AG04450 (cell line): ENCODE data around the gene SLC25A38. TPM values are rescaled to one million over a fixed set of nuclear protein-coding genes. Genes with fewer than 3 reads are reported as not detected.
"Not testable (repeated sequence)": the region's sequence is repeated elsewhere in the genome, so short reads cannot be mapped to it uniquely, and the experiment has no call there.

Source experiments
- CTCF ChIA-PET: fragments of 300-600, 350-600 bp; formaldehyde crosslinking; extraction: SDS; loops from one replicate; lab custom pipeline; 2022; ENCODE audit warnings: antibody characterized with exemption, inconsistent platforms; lab: Charles Lee
- POLR2A ChIA-PET: fragments of 350-600 bp; formaldehyde crosslinking; extraction: SDS; loops from one replicate; lab custom pipeline; 2021; ENCODE audit warnings: antibody characterized with exemption, inconsistent platforms; lab: Yijun Ruan, JAX
- DNase-seq: peaks from one replicate; pipeline ENCODE4 v3.0.0-alpha.2; 2011; ENCODE audit warnings: low read depth, low spot score
- H3K27ac ChIP-seq: one replicate; pipeline ENCODE4 v1.5.1; 2012; ENCODE audit warnings: low read depth, low read length, control low read depth
- H3K27me3 ChIP-seq: one replicate; pipeline ENCODE4 v1.6.0; 2012; ENCODE audit warnings: low read length; ENCODE audit not compliant: control insufficient read depth, insufficient read depth
- H3K4me3 ChIP-seq: 2 replicates; pipeline ENCODE4 v1.5.1; 2011; ENCODE audit warnings: mild to moderate bottlenecking, low read depth, low read length, control low read depth
- H3K9me3 ChIP-seq: 2 replicates; pipeline ENCODE4 v1.5.1; 2012; ENCODE audit warnings: low read length; ENCODE audit not compliant: control insufficient read depth, insufficient read depth
- polyA plus RNA-seq: library from polyadenylated mRNA; depleted of rRNA; stranded (reverse); fragments of >200 nt; gene quantifications from 2 replicates; pipeline ENCODE4 v1.2.3, GENCODE V29; 2011
- TF ChIP-seq, protein P1 (sequence below): IDR thresholded peaks from 2 replicates; pipeline ENCODE4 v1.5.1; 2011; ENCODE audit warnings: low read depth, low read length, control low read depth, inconsistent platforms

The SLC25A38 gene
- polyA plus RNA-seq, 1 experiment: 33.1 TPM

DNA sequence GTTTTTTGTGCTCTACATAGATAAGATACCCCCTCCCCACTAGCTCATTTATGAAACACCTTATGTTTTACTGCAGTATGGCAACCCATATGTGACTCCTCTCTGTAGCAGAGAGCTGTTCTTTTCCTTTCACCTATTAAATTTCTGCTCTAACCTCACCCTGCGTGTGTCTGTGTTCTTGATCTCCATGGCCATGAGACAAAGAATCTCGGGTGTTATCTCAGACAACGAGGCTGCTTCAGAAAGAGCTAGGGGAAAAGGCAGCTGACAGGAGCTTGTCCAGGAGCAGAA is 35.6 kb upstream of the SLC25A38 start:
- CTCF ChIA-PET: no interaction called here
- Histone ChIP-seq H3K27me3 (no peaks in the 10 kb centered on the region), H3K27ac (no peak overlapping the region), H3K9me3 (no peaks in the 10 kb centered on the region), H3K4me3 (no peak overlapping the region)
- no peak for DNase-seq
- TF ChIP-seq, protein P1, sequence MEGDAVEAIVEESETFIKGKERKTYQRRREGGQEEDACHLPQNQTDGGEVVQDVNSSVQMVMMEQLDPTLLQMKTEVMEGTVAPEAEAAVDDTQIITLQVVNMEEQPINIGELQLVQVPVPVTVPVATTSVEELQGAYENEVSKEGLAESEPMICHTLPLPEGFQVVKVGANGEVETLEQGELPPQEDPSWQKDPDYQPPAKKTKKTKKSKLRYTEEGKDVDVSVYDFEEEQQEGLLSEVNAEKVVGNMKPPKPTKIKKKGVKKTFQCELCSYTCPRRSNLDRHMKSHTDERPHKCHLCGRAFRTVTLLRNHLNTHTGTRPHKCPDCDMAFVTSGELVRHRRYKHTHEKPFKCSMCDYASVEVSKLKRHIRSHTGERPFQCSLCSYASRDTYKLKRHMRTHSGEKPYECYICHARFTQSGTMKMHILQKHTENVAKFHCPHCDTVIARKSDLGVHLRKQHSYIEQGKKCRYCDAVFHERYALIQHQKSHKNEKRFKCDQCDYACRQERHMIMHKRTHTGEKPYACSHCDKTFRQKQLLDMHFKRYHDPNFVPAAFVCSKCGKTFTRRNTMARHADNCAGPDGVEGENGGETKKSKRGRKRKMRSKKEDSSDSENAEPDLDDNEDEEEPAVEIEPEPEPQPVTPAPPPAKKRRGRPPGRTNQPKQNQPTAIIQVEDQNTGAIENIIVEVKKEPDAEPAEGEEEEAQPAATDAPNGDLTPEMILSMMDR: no peak
- POLR2A ChIA-PET: no interaction called here

DNA sequence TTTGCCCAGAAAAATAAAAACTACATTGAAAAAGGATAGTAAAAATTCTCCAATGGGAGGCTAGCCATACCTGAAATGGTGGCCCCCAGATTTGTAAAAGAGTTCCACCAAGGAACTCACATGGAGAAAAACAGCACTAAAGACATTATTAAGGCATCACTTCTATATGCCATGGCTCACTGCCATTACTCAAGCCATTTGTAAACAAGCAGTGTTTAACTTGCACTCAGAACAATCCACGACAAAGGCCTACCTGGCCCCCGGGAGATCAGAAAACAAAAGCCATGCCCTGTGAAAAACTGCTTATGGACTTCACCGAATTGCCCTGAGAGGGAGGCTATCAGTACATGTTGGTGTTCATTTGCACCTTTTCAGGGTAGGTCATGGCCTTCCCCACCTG is 34.1 kb upstream of the SLC25A38 start:
- no peaks in the 10 kb centered on the region for H3K27me3 ChIP-seq
- ChIA-PET CTCF (no interaction called here), POLR2A (no interaction called here)
- no peak overlapping the region for H3K27ac ChIP-seq
- TF ChIP-seq, protein P1: no peak
- no peaks in the 10 kb centered on the region for H3K9me3 ChIP-seq
- no peak for DNase-seq
- no peak overlapping the region for H3K4me3 ChIP-seq

DNA sequence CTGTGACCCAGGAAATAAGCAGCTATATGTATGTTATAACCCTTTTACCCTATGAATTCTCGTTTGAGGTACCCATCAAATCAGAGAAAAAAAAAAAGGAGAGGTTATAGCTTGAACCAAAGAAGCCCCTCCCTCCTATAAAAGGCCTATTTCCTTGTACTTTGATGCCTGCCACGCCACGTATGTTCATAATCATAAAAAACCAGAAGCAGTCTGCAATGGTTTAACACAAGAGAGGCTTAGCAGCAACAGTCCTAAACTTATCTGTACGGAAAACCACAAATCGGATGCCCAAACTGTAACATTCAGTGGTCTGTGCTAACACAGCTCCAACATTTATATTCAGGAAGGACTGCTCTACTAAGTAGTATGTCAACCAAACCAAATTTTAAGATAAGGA is 32.5 kb upstream of the SLC25A38 start:
- H3K9me3 ChIP-seq: no peaks in the 10 kb centered on the region
- POLR2A ChIA-PET: no interaction called here
- no peak overlapping the region for H3K27ac ChIP-seq
- TF ChIP-seq, protein P1: no peak
- no peaks in the 10 kb centered on the region for H3K27me3 ChIP-seq
- CTCF ChIA-PET: no interaction called here
- DNase-seq: no peak
- H3K4me3 ChIP-seq: no peak overlapping the region

DNA sequence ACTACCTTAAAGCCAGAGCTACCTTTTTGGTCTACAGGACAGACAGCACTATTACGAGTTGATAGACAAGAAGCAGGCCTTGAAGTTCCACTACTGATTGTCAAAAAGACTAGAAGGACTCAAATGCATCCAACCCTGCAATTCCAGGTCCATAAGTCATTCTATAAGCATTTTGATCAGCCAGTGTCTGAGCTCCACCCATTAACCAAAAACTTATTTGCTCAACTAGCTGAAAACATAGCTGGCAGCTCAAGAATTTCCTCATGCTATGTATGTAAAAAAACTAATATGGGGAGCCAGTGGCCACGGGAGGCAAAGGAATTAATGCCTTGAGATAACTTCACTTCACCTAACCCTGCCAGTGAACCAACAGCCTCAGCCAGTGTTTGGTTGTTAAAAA is 32.0 kb upstream of the SLC25A38 start:
- DNase-seq: not testable (repeated sequence)

DNA sequence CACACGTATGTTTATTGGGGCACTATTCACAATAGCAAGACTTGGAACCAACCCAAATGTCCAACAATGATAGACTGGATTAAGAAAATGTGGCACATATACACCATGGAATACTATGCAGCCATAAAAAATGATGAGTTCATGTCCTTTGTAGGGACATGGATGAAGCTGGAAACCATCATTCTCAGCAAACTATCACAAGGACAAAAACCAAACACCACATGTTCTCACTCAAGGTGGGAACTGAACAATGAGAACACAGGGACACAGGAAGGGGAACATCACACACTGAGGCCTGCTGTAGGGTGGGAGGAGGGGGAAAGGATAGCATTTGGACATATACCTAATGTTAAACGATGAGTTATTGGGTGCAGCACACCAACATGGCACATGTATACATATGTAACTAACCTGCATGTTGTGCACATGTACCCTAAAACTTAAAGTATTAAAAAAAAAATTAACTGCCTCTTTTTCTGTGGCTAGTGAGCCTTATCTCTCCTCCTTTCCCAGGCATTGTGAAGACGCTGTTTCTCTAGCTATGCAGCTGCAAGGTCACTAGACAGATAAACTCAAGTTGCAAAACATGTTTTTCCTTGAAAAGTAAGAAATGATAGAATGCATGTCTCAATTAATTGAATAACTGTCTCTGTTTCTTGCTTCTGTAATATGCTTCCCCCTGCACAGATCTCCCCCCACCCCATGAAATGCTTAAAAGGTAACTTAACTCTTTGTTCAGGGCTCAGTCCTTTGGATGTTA is 29.8 kb upstream of the SLC25A38 start:
- H3K4me3 ChIP-seq, H3K27me3 ChIP-seq, CTCF ChIA-PET: not testable (repeated sequence)

More for the DNA sequence above, 32.0 kb upstream of the SLC25A38 start:
- H3K27me3 ChIP-seq, POLR2A ChIA-PET, H3K4me3 ChIP-seq, CTCF ChIA-PET, H3K9me3 ChIP-seq, H3K27ac ChIP-seq: not testable (repeated sequence)

DNA sequence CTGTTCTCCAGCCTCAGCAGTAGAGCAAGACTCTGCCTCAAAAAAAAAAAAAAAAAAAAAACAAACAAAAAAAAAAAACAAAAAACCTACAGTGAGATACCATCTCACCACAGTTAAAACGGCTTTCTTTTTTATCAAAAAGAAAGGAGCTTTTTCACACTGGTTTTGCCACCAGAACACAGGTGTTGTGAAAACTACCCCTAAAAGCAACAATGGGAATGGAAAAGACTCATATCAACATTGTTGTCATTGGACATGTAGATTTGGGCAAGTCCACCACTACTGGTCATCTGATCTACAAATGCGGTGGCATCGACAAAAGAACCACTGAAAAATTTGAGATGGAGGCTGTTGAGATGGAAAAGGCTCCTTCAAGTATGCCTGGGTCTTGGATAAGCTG is 24.8 kb upstream of the SLC25A38 start:
- Histone ChIP-seq H3K27me3 (no peaks in the 10 kb centered on the region), H3K4me3 (no peak overlapping the region), H3K27ac (no peak overlapping the region), H3K9me3 (no peaks in the 10 kb centered on the region)
- no peak for DNase-seq
- TF ChIP-seq, protein P1: no peak
- POLR2A ChIA-PET: no interaction called here
- CTCF ChIA-PET: interaction anchor here (0.6 to 0.7 kb wide), 2 partner anchors 10 to 131 kb away, joined by 3 to 4 read pairs; no protein-coding TSS in a partner anchor

More for the DNA sequence above, 29.8 kb upstream of the SLC25A38 start:
- H3K27ac ChIP-seq, DNase-seq, H3K9me3 ChIP-seq, POLR2A ChIA-PET: not testable (repeated sequence)
